ENCODE results near the gene PIKFYVE. TPM values are rescaled to one million over a fixed set of nuclear protein-coding genes. Genes with fewer than 3 reads are reported as not detected.

The PIKFYVE gene
- total RNA-seq, 1 experiment from 2014 or later = 27.2 TPM

DNA sequence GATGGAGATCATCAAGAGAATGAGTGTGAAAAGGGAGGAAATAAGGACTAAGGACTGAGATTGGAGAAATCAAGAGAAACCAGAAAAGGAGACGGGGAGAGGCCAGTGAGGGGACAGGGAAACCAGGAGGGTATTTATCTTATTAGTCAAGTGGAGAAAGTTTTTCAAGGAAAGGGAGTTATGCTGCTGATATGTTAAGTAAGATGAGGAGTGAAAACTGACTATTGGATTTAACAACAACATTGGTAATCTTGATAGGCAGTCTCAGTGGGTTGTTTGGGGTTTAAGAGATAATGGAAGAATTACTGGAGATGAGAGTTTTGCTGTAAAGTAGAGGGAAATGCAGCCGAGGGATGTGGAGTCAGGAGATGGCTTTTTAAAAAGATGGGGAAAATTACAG lies 30.6 kb downstream of the PIKFYVE start:
- H3K27ac Mint-ChIP-seq = no peak overlapping the region
- Histone ChIP-seq H2BK120ac (ENCODE audit: low read depth, low read length, poor library complexity, severe bottlenecking) (no peak overlapping the region), H2BK5ac (ENCODE audit: insufficient read length, low read length) (no peak overlapping the region), H3K4me2 (ENCODE audit: insufficient read depth, insufficient read length, low read length) (no peak overlapping the region), H3K56ac (ENCODE audit: insufficient read length, low read depth, low read length) (no peak overlapping the region), H3K9ac (ENCODE audit: extremely low read depth, insufficient read length, low read length) (no peak overlapping the region), H3K4me1 (ENCODE audit: insufficient read depth, low read length) (no peaks in the 10 kb centered on the region), H3K79me1 (ENCODE audit: insufficient read depth, low read depth, low read length, poor library complexity, severe bottlenecking) (peaks cover 2% of the 10 kb centered on the region), H4K5ac (ENCODE audit: insufficient read length, low read depth, low read length) (no peak overlapping the region), H2BK20ac (ENCODE audit: low read depth, low read length, poor library complexity, severe bottlenecking) (no peak overlapping the region), H3K14ac (ENCODE audit: insufficient read depth, low read length) (no peak overlapping the region), H3K9me3 (ENCODE audit: control insufficient read depth, low read depth, low read length) (no peaks in the 10 kb centered on the region), H3K27ac (ENCODE audit: insufficient read length, low read depth, low read length) (no peak overlapping the region), H4K20me1 (ENCODE audit: control insufficient read depth, insufficient read depth, insufficient read length) (no peaks in the 10 kb centered on the region), H2BK15ac (ENCODE audit: low read depth, low read length) (no peak overlapping the region), H4K8ac (replicated peaks; ENCODE audit: insufficient read length, low read depth, low read length) (no peak overlapping the region), H3T11ph (ENCODE audit: low read length) (no peak overlapping the region), H2AK5ac (ENCODE audit: insufficient read length, low read length) (no peak overlapping the region), H4K91ac (ENCODE audit: insufficient read length, low read depth, low read length) (no peak overlapping the region), H3K27me3 (ENCODE audit: insufficient read depth, low read length) (no peaks in the 10 kb centered on the region), H3K4ac (ENCODE audit: low read depth, low read length) (no peak overlapping the region), H3K23ac (ENCODE audit: insufficient read length, low read depth, low read length) (no peak overlapping the region), H3K23me2 (ENCODE audit: insufficient read length, low read depth, low read length, poor library complexity, severe bottlenecking) (no peaks in the 10 kb centered on the region), H2AFZ (ENCODE audit: low read length) (no peak overlapping the region), H2BK12ac (ENCODE audit: insufficient read length, low read depth, low read length) (no peak overlapping the region), H3K79me2 (ENCODE audit: insufficient read depth, low read length) (no peaks in the 10 kb centered on the region), H3K18ac (ENCODE audit: insufficient read length, low read depth, low read length) (no peak overlapping the region)
- TF ChIP-seq, protein P1, sequence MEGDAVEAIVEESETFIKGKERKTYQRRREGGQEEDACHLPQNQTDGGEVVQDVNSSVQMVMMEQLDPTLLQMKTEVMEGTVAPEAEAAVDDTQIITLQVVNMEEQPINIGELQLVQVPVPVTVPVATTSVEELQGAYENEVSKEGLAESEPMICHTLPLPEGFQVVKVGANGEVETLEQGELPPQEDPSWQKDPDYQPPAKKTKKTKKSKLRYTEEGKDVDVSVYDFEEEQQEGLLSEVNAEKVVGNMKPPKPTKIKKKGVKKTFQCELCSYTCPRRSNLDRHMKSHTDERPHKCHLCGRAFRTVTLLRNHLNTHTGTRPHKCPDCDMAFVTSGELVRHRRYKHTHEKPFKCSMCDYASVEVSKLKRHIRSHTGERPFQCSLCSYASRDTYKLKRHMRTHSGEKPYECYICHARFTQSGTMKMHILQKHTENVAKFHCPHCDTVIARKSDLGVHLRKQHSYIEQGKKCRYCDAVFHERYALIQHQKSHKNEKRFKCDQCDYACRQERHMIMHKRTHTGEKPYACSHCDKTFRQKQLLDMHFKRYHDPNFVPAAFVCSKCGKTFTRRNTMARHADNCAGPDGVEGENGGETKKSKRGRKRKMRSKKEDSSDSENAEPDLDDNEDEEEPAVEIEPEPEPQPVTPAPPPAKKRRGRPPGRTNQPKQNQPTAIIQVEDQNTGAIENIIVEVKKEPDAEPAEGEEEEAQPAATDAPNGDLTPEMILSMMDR (conservative IDR thresholded peaks at IDR 0.05) = no peak
- no peaks in the 10 kb centered on the region for H3K4me1 Mint-ChIP-seq
- peaks cover 6 to 61% (median 41%) of the 10 kb centered on the region in 3 experiments; a peak in 5 of 7 replicates for H3K36me3 Mint-ChIP-seq (ENCODE audit: insufficient read depth in 1 of 3, low read depth in 3 of 3)
- H3K4me3 Mint-ChIP-seq = no peak overlapping the region
- H3K9me3 Mint-ChIP-seq = no peaks in the 10 kb centered on the region
- no peak for DNase-seq
- no CpG with 5 or more reads among the region's 2 CpGs for WGBS (ENCODE audit: extremely low coverage, insufficient read length, low lambda C conversion rate)
- H3K27me3 Mint-ChIP-seq (ENCODE audit: low read depth) = no peaks in the 10 kb centered on the region
